ENCODE measurements around the gene KRTCAP2.

The KRTCAP2 gene

GRCh38 chr1:155127105-155127966 lies 45.8 kb downstream of the KRTCAP2 start, which contains the start of gene EFNA1:
Gene EFNA1, plus strand, starts transcription at chr1:155127876. Its CDS starts 102 bp downstream, at chr1:155127978.
- Histone ChIP-seq H4K8ac (ENCODE audit: low read depth, low read length) (peak within 1 kb of the TSS; percentile 71), H3K79me2 (ENCODE audit: control insufficient read depth, insufficient read depth, low read length, poor library complexity) (peaks cover 33% of the 10 kb centered on the region), H3K27ac (ENCODE audit: low read depth, low read length) (peak within 1 kb of the TSS; percentile 99), H2BK12ac (ENCODE audit: low read length) (peak within 1 kb of the TSS; percentile 72), H2BK5ac (ENCODE audit: low read depth, low read length, poor library complexity) (peak within 1 kb of the TSS; percentile 98), H3K23ac (ENCODE audit: low read length) (no peak within 1 kb of the TSS), H3K36me3 (ENCODE audit: control insufficient read depth in 1 of 2, insufficient read depth in 2 of 2, low read length in 2 of 2) (peaks cover 11% of the 10 kb centered on the region in 2 experiments), H3K4me3 (ENCODE audit: low read depth, low read length) (peak within 1 kb of the TSS; percentile 81), H2BK120ac (ENCODE audit: insufficient read depth, low read length, poor library complexity) (peak within 1 kb of the TSS; percentile 95), H4K91ac (ENCODE audit: low read depth, low read length) (peak within 1 kb of the TSS; percentile 99), H2AK5ac (ENCODE audit: low read length) (peak within 1 kb of the TSS; percentile 61), H3K4me2 (ENCODE audit: low read length) (peak within 1 kb of the TSS; percentile 75), H3K79me1 (ENCODE audit: low read length) (peaks cover 57% of the 10 kb centered on the region), H3K18ac (ENCODE audit: low read length) (peak within 1 kb of the TSS; percentile 92), H4K12ac (ENCODE audit: low read depth, low read length) (peak within 1 kb of the TSS; percentile 60), H3K9me3 (ENCODE audit: insufficient read depth, low read depth, low read length) (peaks cover 2% of the 10 kb centered on the region), H2AFZ (ENCODE audit: insufficient read depth, low read length, poor library complexity) (peak within 1 kb of the TSS; percentile 46), H3K4ac (ENCODE audit: low read depth, low read length) (peak within 1 kb of the TSS; percentile 91), H3K9ac (ENCODE audit: low read length) (peak within 1 kb of the TSS; percentile 95), H3K4me1 (ENCODE audit: control insufficient read depth in 1 of 2, insufficient read depth in 2 of 2, low read length in 2 of 2) (peaks cover 35 to 45% of the 10 kb centered on the region in 2 experiments), H3K27me3 (ENCODE audit: insufficient read depth, low read length) (no peaks in the 10 kb centered on the region), H3K14ac (ENCODE audit: low read length) (peak within 1 kb of the TSS; percentile 95)
- WGBS (ENCODE audit: extremely low coverage, insufficient coverage, insufficient read length), result no CpG with 5 or more reads among the region's 76 CpGs
- peak; percentile 74 to 80 for DNase-seq

DNA sequence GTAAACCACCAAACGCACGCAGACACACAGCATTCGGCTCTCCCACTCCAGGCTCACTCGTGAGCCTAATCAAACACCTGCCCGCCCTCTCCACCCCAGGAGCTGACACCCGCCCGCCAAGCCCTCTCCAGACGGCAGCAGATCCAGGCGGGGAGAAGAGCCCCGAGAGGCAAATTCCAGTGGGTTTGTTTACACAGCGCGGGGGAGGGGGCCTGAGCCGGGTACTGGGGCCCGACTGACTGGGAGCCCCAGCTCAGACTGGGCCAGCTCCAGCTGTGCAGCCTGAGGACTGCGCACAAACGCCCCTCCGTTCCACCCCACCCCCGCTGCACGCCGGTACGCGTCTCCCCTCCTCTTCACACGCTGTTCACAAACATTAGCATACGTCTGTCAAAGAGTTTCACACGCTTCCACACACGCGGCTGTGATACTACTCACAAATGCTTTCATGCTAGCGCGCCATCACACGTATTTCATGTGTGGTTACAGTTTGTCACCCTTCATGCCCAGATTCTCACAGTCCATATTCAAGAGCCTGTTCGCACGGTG lies 46.5 kb downstream of the KRTCAP2 start:
- Histone ChIP-seq H3K4me3 (ENCODE audit: low read depth, low read length) (peak overlapping the region; percentile 50), H3K36me3 (ENCODE audit: control insufficient read depth in 1 of 2, insufficient read depth in 2 of 2, low read length in 2 of 2) (peaks cover 5 to 7% of the 10 kb centered on the region in 2 experiments), H3K14ac (ENCODE audit: low read length) (peak overlapping the region; percentile 83), H3K9me3 (ENCODE audit: insufficient read depth, low read depth, low read length) (peaks cover 2% of the 10 kb centered on the region), H3K79me1 (ENCODE audit: low read length) (peaks cover 57% of the 10 kb centered on the region), H4K8ac (ENCODE audit: low read depth, low read length) (peak overlapping the region; percentile 77), H2AK5ac (ENCODE audit: low read length) (peak overlapping the region; percentile 21), H2AFZ (ENCODE audit: insufficient read depth, low read length, poor library complexity) (peak overlapping the region; percentile 18), H2BK12ac (ENCODE audit: low read length) (peak overlapping the region; percentile 46), H4K12ac (ENCODE audit: low read depth, low read length) (no peak overlapping the region), H3K4ac (ENCODE audit: low read depth, low read length) (peak overlapping the region; percentile 20), H4K91ac (ENCODE audit: low read depth, low read length) (peak overlapping the region; percentile 94), H3K18ac (ENCODE audit: low read length) (peak overlapping the region; percentile 92), H3K79me2 (ENCODE audit: control insufficient read depth, insufficient read depth, low read length, poor library complexity) (peaks cover 33% of the 10 kb centered on the region), H3K9ac (ENCODE audit: low read length) (no peak overlapping the region), H3K27me3 (ENCODE audit: insufficient read depth, low read length) (no peaks in the 10 kb centered on the region), H3K23ac (ENCODE audit: low read length) (no peak overlapping the region), H2BK5ac (ENCODE audit: low read depth, low read length, poor library complexity) (peak overlapping the region; percentile 89), H3K27ac (ENCODE audit: low read depth, low read length) (peak overlapping the region; percentile 93), H3K4me2 (ENCODE audit: low read length) (peak overlapping the region; percentile 73), H2BK120ac (ENCODE audit: insufficient read depth, low read length, poor library complexity) (peak overlapping the region; percentile 93), H3K4me1 (ENCODE audit: control insufficient read depth in 1 of 2, insufficient read depth in 2 of 2, low read length in 2 of 2) (peaks cover 32 to 42% of the 10 kb centered on the region in 2 experiments)
- peak; percentile 70 to 71 for DNase-seq
- WGBS (ENCODE audit: extremely low coverage, insufficient coverage, insufficient read length), result no CpG with 5 or more reads among the region's 32 CpGs

- Histone ChIP-seq H3K27ac (ENCODE audit: low read depth, low read length) (peak overlapping the region; percentile 93), H3K79me2 (ENCODE audit: control insufficient read depth, insufficient read depth, low read length, poor library complexity) (peaks cover 29% of the 10 kb centered on the region), H3K14ac (ENCODE audit: low read length) (peak overlapping the region; percentile 83), H3K36me3 (ENCODE audit: control insufficient read depth in 1 of 2, insufficient read depth in 2 of 2, low read length in 2 of 2) (peaks cover under 1% of the 10 kb centered on the region in 2 experiments), H3K9me3 (ENCODE audit: insufficient read depth, low read depth, low read length) (no peaks in the 10 kb centered on the region), H2BK12ac (ENCODE audit: low read length) (peak overlapping the region; percentile 94), H2AK5ac (ENCODE audit: low read length) (peak overlapping the region; percentile 80), H3K27me3 (ENCODE audit: insufficient read depth, low read length) (no peaks in the 10 kb centered on the region), H4K12ac (ENCODE audit: low read depth, low read length) (no peak overlapping the region), H3K4ac (ENCODE audit: low read depth, low read length) (peak overlapping the region; percentile 50), H3K23ac (ENCODE audit: low read length) (no peak overlapping the region), H3K9ac (ENCODE audit: low read length) (no peak overlapping the region), H3K4me3 (ENCODE audit: low read depth, low read length) (peak overlapping the region; percentile 58), H2AFZ (ENCODE audit: insufficient read depth, low read length, poor library complexity) (peak overlapping the region; percentile 53), H2BK5ac (ENCODE audit: low read depth, low read length, poor library complexity) (peak overlapping the region; percentile 89), H3K4me1 (ENCODE audit: control insufficient read depth in 1 of 2, insufficient read depth in 2 of 2, low read length in 2 of 2) (peaks cover 26 to 39% of the 10 kb centered on the region in 2 experiments), H3K4me2 (ENCODE audit: low read length) (peak overlapping the region; percentile 73), H3K79me1 (ENCODE audit: low read length) (peaks cover 53% of the 10 kb centered on the region), H3K18ac (ENCODE audit: low read length) (peak overlapping the region; percentile 50), H2BK120ac (ENCODE audit: insufficient read depth, low read length, poor library complexity) (peak overlapping the region; percentile 93), H4K8ac (ENCODE audit: low read depth, low read length) (peak overlapping the region; percentile 77), H4K91ac (ENCODE audit: low read depth, low read length) (peak overlapping the region; percentile 94)
- WGBS (ENCODE audit: extremely low coverage, insufficient coverage, insufficient read length), result no CpG with 5 or more reads among the region's 53 CpGs
- peak in 1 of 2 donors; percentile 95 for DNase-seq
Observed at GRCh38 chr1:155125946-155126555, 47.1 kb downstream of the KRTCAP2 start.

GRCh38 chr1:155125511-155125945 lies 47.6 kb downstream of the KRTCAP2 start:
- Histone ChIP-seq H3K4ac (ENCODE audit: low read depth, low read length) (peak overlapping the region; percentile 60), H3K36me3 (ENCODE audit: control insufficient read depth in 1 of 2, insufficient read depth in 2 of 2, low read length in 2 of 2) (no peaks in the 10 kb centered on the region), H2BK12ac (ENCODE audit: low read length) (peak overlapping the region; percentile 94), H3K14ac (ENCODE audit: low read length) (peak overlapping the region; percentile 83), H3K4me2 (ENCODE audit: low read length) (peak overlapping the region; percentile 73), H3K9ac (ENCODE audit: low read length) (no peak overlapping the region), H4K8ac (ENCODE audit: low read depth, low read length) (peak overlapping the region; percentile 77), H2AFZ (ENCODE audit: insufficient read depth, low read length, poor library complexity) (peak overlapping the region; percentile 53), H3K18ac (ENCODE audit: low read length) (peak overlapping the region; percentile 67), H3K9me3 (ENCODE audit: insufficient read depth, low read depth, low read length) (no peaks in the 10 kb centered on the region), H3K4me3 (ENCODE audit: low read depth, low read length) (peak overlapping the region; percentile 58), H4K91ac (ENCODE audit: low read depth, low read length) (peak overlapping the region; percentile 94), H2BK5ac (ENCODE audit: low read depth, low read length, poor library complexity) (peak overlapping the region; percentile 89), H4K12ac (ENCODE audit: low read depth, low read length) (no peak overlapping the region), H3K27me3 (ENCODE audit: insufficient read depth, low read length) (no peaks in the 10 kb centered on the region), H3K27ac (ENCODE audit: low read depth, low read length) (peak overlapping the region; percentile 93), H3K79me2 (ENCODE audit: control insufficient read depth, insufficient read depth, low read length, poor library complexity) (peaks cover 27% of the 10 kb centered on the region), H2BK120ac (ENCODE audit: insufficient read depth, low read length, poor library complexity) (peak overlapping the region; percentile 93), H3K4me1 (ENCODE audit: control insufficient read depth in 1 of 2, insufficient read depth in 2 of 2, low read length in 2 of 2) (peaks cover 24 to 40% of the 10 kb centered on the region in 2 experiments), H3K23ac (ENCODE audit: low read length) (no peak overlapping the region), H2AK5ac (ENCODE audit: low read length) (peak overlapping the region; percentile 80), H3K79me1 (ENCODE audit: low read length) (peaks cover 51% of the 10 kb centered on the region)
- WGBS (ENCODE audit: extremely low coverage, insufficient coverage, insufficient read length), result no CpG with 5 or more reads among the region's 11 CpGs
- peak; percentile 99 to 100 for DNase-seq

Data from trophoblast cell (in vitro differentiated cells and primary cell).